Measurements from ENCODE around the gene LRRC10B.

Gene LRRC10B

DNA sequence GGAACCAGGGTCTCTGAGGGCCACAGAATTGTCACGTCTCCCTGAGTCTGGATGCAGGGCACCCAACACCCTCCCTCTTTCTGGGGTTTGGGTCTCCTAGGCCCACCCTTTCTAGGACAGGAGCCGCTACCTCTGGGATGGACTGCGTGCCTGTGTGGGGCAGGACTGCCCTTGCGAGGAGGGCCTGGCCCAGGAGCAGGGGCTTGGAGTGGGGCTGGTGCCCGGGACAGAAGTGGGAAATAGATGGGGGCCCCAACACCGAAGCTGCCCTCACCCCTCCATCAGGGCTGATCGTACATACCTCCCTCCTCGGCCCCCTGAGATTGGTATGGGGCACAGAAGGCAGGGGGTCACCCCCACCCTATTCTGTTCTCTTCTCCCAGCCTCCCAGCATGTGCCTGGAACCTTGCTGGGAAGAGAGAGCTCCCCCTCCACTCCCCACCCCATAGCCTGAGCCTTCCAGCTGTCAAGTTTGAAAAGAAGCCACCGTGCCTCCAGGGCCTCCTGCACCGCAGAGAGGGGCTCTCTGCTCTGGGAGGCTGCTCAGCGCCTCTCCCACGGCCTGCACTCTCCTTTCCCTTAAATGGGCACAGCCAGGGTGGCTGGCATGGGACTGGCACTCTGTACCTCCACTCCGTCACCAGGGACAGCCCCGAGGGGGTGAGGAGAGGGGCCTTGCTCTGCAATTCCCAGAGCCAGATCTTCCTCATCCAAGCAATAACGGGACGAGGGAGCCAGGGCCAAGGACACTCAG lies 1.8 kb downstream of the LRRC10B start:
- DNase-seq, result no peak

DNA sequence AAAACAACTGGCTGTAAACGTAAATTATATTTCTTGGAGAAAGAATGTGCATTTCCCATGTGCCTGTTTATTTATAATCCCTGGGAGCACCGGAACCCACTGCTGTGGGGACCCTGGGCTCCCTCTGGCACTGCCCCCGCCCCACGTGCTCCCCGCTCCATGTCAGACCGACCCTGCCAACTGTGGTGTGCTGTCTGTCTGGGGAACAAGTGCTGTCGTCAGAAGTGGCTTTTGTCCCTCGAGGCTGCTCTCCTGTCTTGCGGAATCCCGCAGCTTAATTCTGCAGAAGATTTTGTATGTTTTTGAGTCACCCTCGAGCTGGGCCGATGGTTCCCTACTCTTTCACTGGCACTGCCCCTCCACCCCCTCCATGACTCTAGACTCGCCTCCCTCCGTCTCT lies 2.4 kb downstream of the LRRC10B start:
- DNase-seq, result no peak

DNA sequence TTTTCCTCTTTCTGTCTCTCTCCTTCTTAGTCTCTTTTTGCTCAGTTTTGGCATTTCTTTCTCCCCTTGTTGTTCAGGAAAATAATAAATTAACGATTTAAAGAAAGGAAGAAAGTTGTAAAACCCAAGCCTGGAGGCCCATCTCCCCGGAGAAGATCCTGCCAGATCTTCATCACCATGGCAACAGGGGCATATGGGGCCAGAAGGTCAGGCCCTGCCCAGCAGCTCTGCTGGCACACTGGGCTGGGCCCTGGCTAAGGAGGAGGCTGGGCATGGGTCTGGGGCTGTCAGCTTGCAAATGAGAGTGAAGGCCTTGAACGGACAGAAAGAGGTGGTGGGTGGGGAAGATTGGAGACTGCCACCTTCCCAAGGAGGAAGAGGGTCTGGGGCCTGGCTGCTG lies 2.8 kb downstream of the LRRC10B start:
- DNase-seq, result no peak

DNA sequence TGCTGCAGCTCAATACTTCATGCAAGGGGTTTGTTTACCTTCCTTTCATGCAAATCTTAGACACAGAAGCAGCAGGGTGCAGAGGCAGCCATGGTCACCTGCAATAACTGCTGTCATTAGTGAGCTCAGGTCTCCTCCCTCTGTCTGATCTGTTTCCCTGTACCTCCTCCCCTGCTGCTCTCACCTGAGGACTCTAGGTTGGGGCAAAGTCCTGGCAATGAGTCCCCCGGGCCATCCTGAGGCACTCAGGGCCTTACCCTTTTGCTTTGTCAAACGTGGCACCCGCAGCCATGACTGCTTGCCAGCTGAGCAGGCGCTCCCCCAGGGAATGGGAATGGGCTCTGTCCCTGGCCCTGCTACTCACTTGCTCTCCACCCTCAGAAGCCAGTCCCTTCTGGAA lies 3.9 kb downstream of the LRRC10B start:
- no peak for DNase-seq

DNA sequence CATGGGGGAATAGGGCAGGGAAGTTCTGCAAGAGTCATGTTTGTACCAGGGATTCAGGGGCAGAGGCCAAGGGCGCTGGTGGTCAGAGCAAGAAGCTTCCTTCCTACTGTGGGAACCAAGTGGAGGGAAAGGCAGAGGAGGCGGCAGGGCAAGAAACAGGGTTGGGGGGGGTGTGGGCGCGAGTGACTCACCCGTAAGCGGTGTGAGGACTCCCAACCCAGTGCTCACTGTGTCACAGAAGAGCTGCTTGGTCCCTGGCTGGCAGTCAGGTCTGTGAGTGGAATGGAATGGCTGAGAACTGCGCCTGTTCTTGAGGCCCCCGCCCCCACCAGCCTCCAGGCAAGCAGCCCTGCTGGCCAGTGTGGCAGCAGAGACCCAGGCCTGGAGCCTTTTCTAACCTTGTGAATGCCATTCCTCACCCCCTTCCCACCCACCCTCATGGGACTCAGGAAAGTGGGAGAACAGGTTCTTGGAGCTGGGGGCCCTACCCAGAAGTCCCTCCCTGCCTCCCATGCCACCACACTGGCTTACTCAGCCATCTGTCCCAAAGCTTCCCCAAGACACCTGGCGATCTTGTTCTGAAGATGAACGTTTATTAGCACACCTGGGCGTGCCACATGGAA lies 4.7 kb downstream of the LRRC10B start:
- DNase-seq, result no peak

DNA sequence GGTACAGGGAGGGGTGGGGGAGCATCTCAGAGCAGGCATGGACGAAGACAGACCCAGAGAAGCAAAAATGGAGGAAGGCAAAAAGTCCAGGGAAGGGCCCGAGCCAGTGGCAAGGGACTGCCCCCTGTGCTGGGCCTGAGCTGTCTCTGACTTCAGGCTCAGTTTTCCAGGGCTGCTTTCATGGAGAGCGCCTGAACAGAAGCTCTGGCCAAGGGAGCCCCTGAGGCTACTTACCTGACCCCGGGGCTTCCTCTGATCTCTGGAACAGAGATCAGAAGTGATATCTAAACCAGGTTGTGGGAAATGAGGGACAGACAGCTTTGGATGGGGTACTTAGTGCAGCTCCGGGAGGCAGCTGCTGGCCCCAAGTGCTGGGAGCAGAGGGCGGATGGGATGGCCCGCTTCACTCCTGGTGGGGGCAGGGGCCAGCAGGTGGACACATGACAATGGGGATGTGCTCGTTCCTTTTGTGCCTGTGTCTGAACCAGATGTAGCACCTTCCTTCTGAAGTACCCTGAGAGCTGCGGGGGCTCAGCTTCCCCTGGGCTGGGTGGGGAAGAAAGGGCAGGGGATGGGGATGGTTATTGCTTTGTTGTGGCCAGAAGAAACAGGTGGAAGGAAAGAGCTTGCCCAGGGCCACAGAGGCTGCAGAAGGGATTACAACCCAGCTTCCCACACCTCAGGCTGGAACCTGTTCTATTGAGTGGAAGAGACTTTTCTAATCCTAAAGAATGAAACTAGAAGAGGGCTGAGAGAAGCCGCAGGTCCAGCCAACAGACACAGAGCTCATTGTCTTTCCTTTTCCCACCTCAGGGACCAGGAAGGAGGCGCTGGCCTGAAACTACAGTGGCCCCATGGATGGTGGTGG lies 5.7 kb downstream of the LRRC10B start:
- no peak for DNase-seq

DNA sequence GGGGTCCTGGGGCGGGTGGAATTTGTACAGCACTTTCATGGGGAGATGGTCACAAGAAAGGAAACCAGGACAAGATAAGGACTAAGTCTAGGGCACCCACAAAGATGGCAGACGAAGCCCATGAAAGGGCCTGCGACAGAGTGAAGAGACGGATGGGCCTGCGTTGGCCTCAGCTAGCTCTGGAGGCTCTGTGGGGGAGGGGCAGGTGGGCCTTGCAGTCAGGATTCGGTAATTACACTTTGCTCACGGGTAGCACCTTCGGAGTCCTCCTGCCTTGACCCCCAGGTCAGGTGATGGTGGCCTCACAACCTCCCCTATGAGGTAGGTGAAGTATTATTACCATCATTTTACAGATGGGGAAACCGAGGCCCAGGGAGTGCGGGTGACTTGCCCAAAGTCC lies 7.1 kb downstream of the LRRC10B start:
- no peak for DNase-seq

DNA sequence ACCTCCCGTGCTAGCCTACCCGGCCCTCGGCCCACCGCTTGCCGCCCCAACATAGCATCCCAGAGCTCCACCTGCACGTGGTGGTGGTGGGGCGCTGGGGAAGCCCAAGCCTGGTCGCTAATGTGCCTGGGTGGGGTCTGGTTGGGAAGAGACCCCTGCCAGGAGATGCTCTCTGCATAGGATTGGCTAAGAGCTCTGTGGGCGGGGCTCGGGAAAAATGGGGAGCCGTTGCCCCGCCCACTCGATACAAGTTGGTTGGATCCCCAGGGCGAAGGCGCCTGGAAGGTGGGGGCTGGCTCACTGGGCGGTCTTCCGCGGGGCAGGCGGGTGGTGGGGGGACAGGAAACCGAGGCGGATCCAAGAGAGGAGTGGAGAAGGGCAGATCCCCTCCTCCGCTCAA lies 7.6 kb downstream of the LRRC10B start:
- no peak for DNase-seq

DNA sequence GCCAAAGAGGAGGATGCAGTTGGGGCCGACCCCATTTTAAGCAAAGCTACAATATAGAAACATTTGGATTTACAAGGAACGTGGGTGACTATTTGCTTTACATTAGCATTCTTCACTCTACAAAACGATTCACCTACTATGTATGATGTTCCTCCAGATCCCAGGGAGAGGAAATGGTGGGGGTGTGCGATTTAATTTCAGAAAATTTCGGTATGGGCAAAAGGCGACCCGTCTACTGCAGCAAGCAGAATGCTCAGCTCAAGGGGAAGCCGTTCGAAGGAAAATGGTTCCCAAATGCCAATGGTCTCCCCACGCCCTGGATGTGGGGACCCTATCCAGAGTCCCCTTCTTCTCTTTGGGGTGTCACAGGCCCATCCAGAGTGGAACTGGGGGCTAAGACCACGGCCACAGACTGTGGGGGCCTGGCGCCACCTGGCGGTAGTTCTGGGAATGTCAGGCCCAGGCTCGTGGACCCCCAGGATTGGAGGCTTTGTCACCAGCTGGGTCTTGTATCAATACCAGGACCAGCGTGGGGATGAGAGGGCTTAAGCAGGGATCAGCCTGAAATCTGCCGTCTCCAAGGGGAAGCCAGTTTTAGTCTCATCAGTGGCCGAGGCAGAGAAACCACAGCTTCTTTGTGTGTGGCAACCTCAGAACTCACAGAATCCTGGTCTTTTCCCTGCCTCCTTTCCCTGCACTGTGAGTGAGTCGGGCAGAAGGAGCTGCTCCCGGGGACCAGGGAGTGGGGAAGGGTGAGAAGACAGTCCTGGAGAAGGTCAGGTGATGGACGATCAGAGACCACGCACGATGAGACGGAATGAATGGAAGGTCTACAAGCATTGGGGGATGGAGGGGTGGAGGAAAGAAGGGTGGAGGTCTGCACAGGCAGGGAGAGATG lies 8.4 kb downstream of the LRRC10B start:
- DNase-seq, result no peak

DNA sequence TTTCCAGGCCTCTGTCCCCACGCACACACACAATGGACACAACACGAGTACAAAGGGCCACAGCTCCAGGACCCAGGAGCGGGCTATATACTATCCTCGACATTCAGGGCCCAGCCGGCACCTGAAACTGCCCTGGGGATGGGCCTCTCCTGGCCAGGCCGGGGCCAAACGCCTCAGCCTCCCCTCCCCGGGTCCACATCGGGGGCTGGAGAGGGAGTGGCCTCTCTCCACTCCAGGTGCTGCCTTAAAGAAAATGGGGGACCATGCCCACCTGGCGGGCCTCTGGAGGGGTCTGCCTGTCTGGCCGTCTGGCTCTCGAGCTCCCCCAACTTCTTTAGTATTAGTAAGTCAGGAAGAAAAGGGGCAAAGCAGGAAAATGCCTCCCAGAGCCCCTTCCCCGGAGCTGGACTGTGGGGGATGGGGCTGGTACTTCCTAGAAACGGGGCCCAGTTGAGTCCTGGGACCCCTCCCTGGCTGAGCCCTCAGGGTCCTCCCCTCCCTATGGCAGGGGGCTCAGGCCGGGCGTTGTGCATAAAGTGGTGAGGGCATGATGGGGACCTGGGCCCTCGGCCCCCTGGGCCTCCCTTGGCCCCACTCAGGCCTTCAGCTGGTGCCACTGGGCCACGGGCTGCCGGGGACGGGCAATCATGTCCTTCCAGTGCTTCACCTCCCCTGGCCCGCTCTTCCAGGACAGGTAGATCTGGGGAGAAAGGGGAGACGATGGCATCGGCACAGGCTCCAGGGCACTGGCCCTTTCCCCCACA lies 9.7 kb downstream of the LRRC10B start:
- no peak for DNase-seq

DNA sequence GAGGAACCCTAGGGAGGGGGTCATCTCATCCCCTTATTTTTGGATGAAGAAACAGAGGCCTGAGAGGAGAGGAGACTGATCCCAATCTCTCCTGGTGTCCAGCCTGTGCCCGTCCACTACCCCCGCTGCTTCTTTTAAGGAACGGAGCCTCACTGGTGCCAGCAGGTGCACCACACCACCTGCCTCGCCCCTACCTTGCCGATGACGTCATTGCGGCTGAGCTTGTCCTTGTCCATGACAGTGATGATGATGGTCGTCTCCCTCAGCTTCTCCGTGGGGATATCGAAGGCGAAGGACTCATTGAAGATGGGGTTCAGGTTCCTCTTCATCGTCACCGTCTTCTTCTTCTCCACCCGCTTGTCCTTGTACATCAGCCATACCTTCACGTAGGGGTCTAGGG lies 14.3 kb downstream of the LRRC10B start:
- DNase-seq, result no peak

DNA sequence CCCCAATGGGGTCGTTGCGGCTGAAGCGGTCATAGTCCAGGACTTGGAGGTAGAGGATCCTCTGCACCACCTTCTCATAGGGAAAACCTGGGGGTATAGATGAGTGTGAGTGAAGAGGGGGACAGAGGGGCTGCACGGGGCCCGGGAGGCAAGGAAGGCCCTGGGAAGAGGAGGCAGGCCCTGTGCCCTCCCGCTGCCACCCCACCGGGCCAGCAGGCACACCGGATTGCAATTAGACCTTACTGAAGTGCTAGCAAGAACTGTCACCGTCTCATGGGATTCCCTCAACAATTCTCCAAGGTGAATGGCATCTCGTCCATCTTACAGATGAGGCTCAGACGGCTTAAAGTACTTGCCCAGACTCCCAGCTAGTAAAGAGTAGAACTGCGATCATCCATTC lies 15.9 kb downstream of the LRRC10B start:
- DNase-seq, result no peak

DNA sequence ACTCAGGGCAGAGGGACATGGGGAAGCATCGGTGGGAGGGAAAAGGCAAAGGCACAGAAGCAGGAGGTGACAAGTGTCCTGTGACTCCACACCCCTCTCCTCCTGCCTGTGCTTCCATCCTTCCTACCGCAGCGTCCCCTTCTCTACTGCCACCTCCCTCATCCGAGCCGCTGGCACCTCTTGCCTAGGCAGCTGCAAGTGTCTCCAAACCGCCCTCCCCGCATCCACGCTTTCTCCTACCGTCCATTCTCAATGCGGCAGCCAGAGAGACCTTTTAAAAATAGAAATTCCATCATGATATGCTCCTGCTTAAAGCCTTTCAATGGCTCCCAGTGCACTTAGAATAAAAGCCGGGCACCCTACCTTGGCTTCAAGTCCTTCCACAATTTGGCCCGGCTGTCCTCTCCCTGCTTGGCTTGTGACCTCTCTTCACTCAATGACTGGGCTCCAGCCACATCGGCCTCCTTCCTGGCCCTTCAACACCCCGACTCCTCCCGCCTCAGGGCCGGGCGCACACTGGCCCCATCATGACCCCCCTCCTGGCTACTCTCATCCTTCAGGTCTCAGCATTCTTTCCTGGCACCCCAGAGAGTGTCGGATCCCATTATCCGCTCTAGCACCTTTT lies 16.5 kb downstream of the LRRC10B start:
- no peak for DNase-seq

DNA sequence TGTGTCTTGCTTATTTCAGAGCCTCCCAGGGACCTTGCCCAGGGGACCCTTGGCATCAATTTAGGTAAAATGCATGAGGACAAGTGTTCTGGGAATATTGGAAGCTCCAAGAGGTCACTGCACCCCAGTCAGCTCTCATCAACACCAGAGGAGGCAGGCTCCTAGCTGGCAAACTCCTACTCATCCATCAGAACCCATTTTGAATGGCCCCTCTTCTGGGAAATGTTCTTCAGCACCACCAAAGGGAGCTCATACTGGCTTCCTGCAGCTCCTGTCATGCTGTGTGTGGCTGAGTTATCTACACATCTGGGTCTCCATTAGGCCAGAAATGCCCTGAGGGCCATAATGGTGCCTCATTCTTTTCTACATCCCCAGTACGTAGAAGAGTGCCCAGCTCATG lies 17.7 kb downstream of the LRRC10B start:
- DNase-seq, result no peak

DNA sequence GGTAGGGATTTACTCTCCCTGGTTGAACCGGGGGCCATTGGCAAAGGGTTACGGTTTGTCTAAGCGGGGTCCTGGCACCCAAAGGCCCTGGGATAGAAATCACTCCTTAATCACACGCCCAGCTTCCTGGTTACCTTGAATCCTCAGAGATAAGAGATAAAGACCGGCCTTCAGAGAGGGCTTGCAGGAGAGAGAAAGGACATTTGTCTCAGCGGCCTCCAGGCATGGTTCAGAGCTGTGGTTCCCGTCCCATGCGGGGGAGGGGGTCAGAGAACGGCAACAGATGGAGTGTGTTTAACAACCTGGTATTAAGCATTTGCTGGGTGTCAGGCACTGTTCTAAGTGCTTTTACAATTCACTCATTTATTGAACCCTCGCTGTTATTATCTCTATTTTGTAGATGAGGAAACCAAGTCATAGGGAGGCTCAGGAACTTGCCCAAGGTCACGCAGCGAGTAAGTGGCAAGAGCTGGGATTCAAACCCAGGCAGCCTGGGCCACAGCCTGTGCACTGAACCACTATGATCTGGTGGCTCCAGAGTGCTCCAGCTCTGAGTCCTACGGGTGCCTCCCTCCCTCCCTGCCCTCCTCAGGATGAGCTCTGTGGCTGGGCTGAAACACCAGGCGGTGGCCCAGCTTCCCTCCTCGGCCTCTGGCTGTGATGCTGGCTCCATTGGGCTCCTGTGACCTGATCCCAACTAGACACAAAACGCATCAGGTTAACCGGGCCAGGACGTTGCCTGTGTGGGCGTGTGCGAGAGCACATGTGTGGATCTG lies 18.6 kb downstream of the LRRC10B start:
- no peak for DNase-seq

DNA sequence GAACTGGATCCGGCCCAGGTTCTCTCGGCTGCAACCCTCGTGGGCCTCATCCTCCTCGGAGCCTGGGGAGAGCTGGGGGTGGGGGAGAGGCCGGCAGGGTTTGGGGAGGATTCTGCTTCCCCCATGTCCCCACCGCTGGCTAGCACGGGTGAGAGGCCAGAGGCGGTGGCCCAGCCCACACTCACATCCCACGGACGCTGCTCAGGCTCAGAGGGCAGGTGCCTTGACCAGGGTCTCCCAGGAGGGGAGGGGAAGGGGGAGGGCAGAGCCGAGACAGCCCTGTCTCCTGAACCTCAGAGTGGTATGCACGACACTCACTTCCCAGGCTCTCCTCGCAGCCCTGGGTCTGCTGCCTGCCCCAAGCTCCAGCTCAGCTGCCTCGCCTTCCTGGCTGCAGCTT lies 19.6 kb downstream of the LRRC10B start:
- DNase-seq, result no peak

DNA sequence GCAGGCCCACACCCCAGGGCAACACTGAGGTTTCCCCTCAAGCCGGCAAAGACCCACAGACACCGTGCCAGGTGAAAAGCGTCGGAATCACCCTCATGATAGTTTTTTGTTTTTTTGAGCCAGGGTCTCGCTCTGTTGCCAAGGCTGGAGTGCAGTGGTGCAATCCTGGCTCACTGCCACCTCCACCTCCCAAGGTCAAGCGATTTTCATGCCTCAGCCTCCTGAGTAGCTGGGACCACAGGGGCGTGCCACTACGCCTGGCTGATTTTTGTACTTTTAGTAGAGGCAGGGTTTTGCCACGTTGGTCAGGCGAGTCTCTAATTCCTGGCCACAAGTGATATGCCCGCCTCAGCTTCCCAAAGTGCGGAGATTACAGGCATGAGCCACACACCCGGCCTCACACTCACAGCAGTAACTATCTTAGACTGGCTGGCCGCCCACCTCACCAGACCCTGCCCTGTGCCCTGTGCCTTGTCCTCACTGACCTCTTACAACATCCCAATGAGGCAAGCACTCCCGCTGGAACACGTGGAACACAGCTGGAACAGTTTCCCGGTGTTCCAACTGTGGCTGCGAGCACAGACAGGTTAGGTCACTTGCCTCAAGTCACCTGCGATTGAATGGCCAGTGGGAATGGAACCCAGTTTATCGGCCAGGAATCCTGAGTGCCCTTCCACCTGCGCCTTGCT lies 21.1 kb downstream of the LRRC10B start:
- no peak for DNase-seq

DNA sequence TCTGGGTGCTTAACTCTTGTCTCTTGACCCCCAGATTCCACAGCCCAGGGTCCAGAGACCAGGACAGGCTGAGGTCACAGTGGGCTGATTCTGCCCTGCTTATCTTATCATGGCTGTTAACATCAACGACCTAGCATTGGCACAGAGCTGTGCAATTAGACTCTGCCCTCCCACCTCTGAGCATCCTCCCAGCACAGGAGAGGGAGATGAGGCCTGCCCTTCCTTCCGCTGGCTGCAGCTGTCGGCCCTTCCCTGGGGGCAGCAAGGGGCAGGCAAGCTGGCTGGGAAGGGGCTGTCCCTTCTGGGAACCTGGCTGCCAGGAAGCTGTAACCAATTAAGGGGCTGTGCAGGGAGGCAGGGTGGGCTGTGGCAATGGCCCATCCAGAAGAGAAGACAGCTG lies 22.5 kb downstream of the LRRC10B start:
- no peak for DNase-seq

DNA sequence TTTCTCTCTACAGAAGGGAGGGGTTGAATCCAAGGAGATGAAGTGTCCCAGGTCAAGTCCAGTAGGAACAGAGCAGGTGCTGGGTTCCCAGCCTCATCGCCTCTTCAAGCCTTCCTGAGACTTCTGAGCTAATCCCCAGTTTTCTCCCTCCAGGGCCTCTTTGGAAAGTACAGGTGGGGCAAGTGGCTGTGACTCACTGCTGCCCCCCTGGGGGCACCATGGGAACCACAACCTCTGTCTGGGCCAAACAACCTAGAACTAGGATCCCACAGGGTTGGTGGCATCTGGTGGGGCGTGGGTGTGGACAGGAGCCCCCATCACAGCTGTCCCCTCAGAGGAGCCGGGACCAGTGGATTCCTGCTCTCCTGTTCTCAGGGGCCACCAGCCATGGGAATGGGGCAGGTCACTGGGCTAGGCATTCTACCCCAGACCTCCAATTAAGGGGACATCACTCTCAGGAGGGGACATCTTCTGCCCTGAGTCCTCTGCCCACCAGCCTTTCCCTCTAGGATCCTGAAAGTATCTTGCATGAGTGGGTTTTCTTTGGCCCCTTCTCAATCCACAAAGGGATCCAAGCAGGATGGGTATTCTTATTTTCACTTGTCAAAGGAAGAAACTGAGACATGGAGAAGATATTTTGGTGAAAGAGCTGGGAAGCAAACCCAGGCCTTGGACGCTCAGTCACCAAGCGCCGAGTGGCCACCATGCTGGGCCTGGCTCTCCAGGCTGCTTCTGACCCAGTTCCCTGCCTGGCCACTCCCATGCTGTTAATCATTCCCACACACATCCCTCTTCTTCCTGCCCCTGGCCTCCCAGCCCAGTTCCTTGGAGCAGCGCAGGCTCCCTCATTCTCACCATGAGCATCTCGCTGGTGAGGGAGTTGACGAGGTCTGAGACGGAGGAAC lies 23.8 kb downstream of the LRRC10B start:
- DNase-seq, result no peak

Measured in GOT3 (cell line).